H1 (cell line): ENCODE results near the gene MYLK. TPM values are rescaled to one million over a fixed set of nuclear protein-coding genes. Genes with fewer than 3 reads are reported as not detected.

Source experiments
- CTCF ChIA-PET: fragments of 300-600 bp; sonication (Branson Sonifier 250); formaldehyde crosslinking; loops from one replicate; lab custom pipeline; 2021; ENCODE audit not compliant: partially characterized antibody; lab: Charles Lee
- POLR2A ChIA-PET: fragments of 300-600 bp; sonication (Branson Sonifier 250); formaldehyde crosslinking; loops from one replicate; lab custom pipeline; 2021; ENCODE audit warnings: inconsistent platforms; ENCODE audit not compliant: partially characterized antibody; lab: Charles Lee
- DNase-seq, 2 experiments: peaks; one replicate each; pipeline versions ENCODE4 v3.0.0 to v3.0.0-alpha.2; 2010 to 2022; ENCODE audit warnings: low spot score in 2 of 2, low read depth in 1 of 2, mixed read lengths in 1 of 2
- FAIRE-seq: peaks from 2 replicates; lab custom pipeline; 2011; peaks lifted over from hg19 to GRCh38; lab: Jason Lieb, UNC
- H2AFZ ChIP-seq: 2 replicates; pipeline ENCODE4 v1.8.1; 2012; ENCODE audit warnings: low read length, inconsistent platforms
- H2AK5ac ChIP-seq: 2 replicates; pipeline ENCODE4 v1.6.1; 2013; ENCODE audit warnings: low read depth, low read length
- H2BK120ac ChIP-seq: replicated peaks from 2 replicates; pipeline ENCODE3; 2013; ENCODE audit warnings: low read depth, low read length, inconsistent platforms
- H2BK12ac ChIP-seq: 2 replicates; pipeline ENCODE4 v1.6.1; 2013; ENCODE audit warnings: low read depth, low read length
- H2BK15ac ChIP-seq: 2 replicates; pipeline ENCODE4 v1.6.1; 2013; ENCODE audit warnings: low read length
- H2BK20ac ChIP-seq: 2 replicates; pipeline ENCODE4 v1.6.1; 2013; ENCODE audit warnings: low read length
- H2BK5ac ChIP-seq: 2 replicates; pipeline ENCODE4 v1.6.1; 2013; ENCODE audit warnings: low read depth, low read length
- H3K14ac ChIP-seq: 2 replicates; pipeline ENCODE4 v1.6.1; 2013; ENCODE audit warnings: inconsistent platforms; ENCODE audit not compliant: insufficient read length
- H3K18ac ChIP-seq: 2 replicates; pipeline ENCODE4 v1.6.1; 2013; ENCODE audit warnings: low read length; ENCODE audit errors: extremely low read depth
- H3K23ac ChIP-seq: 2 replicates; pipeline ENCODE4 v1.6.1; 2013; ENCODE audit warnings: inconsistent platforms; ENCODE audit not compliant: insufficient read length
- H3K23me2 ChIP-seq: 2 replicates; pipeline ENCODE4 v1.6.1; 2013; ENCODE audit warnings: low read depth, low read length
- H3K27ac ChIP-seq: 2 replicates; pipeline ENCODE4 v1.6.1; 2011; ENCODE audit warnings: low read depth, low read length, inconsistent platforms
- H3K27me3 ChIP-seq, 4 experiments: replicated peaks in 1 of 4; 1 replicate in 1 of 4; 2 replicates in 3 of 4; pipeline versions ENCODE4 v1.6.1 to v1.8.1; 2011 to 2013; ENCODE audit warnings: low read length in 3 of 4, mild to moderate bottlenecking in 3 of 4, inconsistent platforms in 2 of 4, mixed read lengths in 2 of 4, moderate library complexity in 1 of 4; ENCODE audit not compliant: control insufficient read depth in 3 of 4, insufficient read depth in 3 of 4; ENCODE audit errors: extremely low read depth in 1 of 4
- H3K36me3 ChIP-seq, 4 experiments: 2 replicates each; pipeline versions ENCODE4 v1.6.1 to v1.8.1; 2011 to 2013; ENCODE audit warnings: mild to moderate bottlenecking in 4 of 4, low read length in 3 of 4, moderate library complexity in 2 of 4, control low read depth in 1 of 4, inconsistent platforms in 1 of 4; ENCODE audit not compliant: insufficient read depth in 4 of 4, control insufficient read depth in 2 of 4
- H3K4ac ChIP-seq: replicated peaks from 2 replicates; pipeline ENCODE3; 2013; ENCODE audit warnings: low read length, low read depth, mixed read lengths, inconsistent platforms; ENCODE audit not compliant: insufficient read length
- H3K4me1 ChIP-seq, 4 experiments: replicated peaks in 1 of 4; 1 replicate in 1 of 4; 2 replicates in 3 of 4; pipeline versions ENCODE4 v1.6.1 to v1.8.1; 2011 to 2013; ENCODE audit warnings: low read length in 3 of 4, inconsistent platforms in 2 of 4, mixed read lengths in 1 of 4; ENCODE audit not compliant: insufficient read depth in 4 of 4, control insufficient read depth in 3 of 4
- H3K4me2 ChIP-seq, 2 experiments: 2 replicates each; pipeline versions ENCODE4 v1.6.1 to v1.8.1; 2011 to 2013; ENCODE audit warnings: low read depth in 2 of 2, low read length in 2 of 2, control low read depth in 1 of 2, inconsistent platforms in 1 of 2, mild to moderate bottlenecking in 1 of 2; ENCODE audit not compliant: insufficient read depth in 1 of 2
- H3K4me3 ChIP-seq, 4 experiments: fragments of 200-600, 300-600 bp in 1 of 4; sonication (generic), shearing (Covaris generic), sonication (Bioruptor Twin) in 1 of 4; 2 replicates each; pipeline versions ENCODE4 v1.5.1 to v1.8.1; 2011 to 2016; ENCODE audit warnings: low read length in 4 of 4, low read depth in 3 of 4, control low read depth in 2 of 4, inconsistent platforms in 2 of 4, mild to moderate bottlenecking in 2 of 4, mixed read lengths in 1 of 4, moderate library complexity in 1 of 4; ENCODE audit not compliant: insufficient read depth in 2 of 4; ENCODE audit errors: extremely low read depth in 1 of 4
- H3K56ac ChIP-seq: replicated peaks from 2 replicates; pipeline ENCODE3; 2013; ENCODE audit warnings: low read depth, mild to moderate bottlenecking, mixed read lengths, low read length, inconsistent platforms; ENCODE audit not compliant: insufficient read length
- H3K79me1 ChIP-seq: 2 replicates; pipeline ENCODE4 v1.6.1; 2013; ENCODE audit warnings: low read depth, low read length, control low read depth
- H3K79me2 ChIP-seq, 2 experiments: 2 replicates each; pipeline versions ENCODE4 v1.6.1 to v1.8.1; 2012 to 2013; ENCODE audit warnings: low read length in 2 of 2, mild to moderate bottlenecking in 2 of 2, inconsistent platforms in 1 of 2; ENCODE audit not compliant: insufficient read depth in 2 of 2, control insufficient read depth in 1 of 2
- H3K9ac ChIP-seq, 4 experiments: replicated peaks in 1 of 4; 1 replicate in 1 of 4; 2 replicates in 3 of 4; pipeline versions ENCODE4 v1.6.1 to v1.8.1; 2011 to 2013; ENCODE audit warnings: low read depth in 3 of 4, low read length in 3 of 4, control low read depth in 2 of 4, mild to moderate bottlenecking in 2 of 4, moderate library complexity in 2 of 4, inconsistent platforms in 1 of 4; ENCODE audit errors: extremely low read depth in 1 of 4
- H3K9me3 ChIP-seq, 2 experiments: 2 replicates each; pipeline versions ENCODE4 v1.6.1 to v1.8.1; 2012 to 2013; ENCODE audit warnings: mild to moderate bottlenecking in 2 of 2, moderate library complexity in 2 of 2, control low read depth in 1 of 2, inconsistent platforms in 1 of 2, low read depth in 1 of 2, low read length in 1 of 2, mixed read lengths in 1 of 2; ENCODE audit not compliant: insufficient read depth in 2 of 2
- H4K20me1 ChIP-seq, 2 experiments: replicated peaks in 1 of 2; 2 replicates each; pipeline versions ENCODE3 to v1.8.1; 2011 to 2013; ENCODE audit warnings: inconsistent platforms in 2 of 2, low read length in 2 of 2, mild to moderate bottlenecking in 1 of 2; ENCODE audit not compliant: insufficient read depth in 2 of 2, control insufficient read depth in 1 of 2
- H4K5ac ChIP-seq: 2 replicates; pipeline ENCODE4 v1.6.1; 2013; ENCODE audit warnings: low read length, low read depth, mixed read lengths, inconsistent platforms; ENCODE audit not compliant: insufficient read length
- H4K8ac ChIP-seq: 2 replicates; pipeline ENCODE4 v1.8.0; 2013; ENCODE audit warnings: mild to moderate bottlenecking, moderate library complexity, low read length, inconsistent platforms; ENCODE audit not compliant: insufficient read depth; ENCODE audit errors: extremely low read depth
- H4K91ac ChIP-seq: replicated peaks from 2 replicates; pipeline ENCODE3; 2013; ENCODE audit warnings: low read length, mixed read lengths, inconsistent platforms; ENCODE audit not compliant: insufficient read length
- BCL11A ChIP-seq, 2 experiments: IDR thresholded peaks; one replicate each; pipeline ENCODE4 v1.6.1; 2011; ENCODE audit warnings: low read depth in 2 of 2, low read length in 2 of 2, mild to moderate bottlenecking in 2 of 2
- BRCA1 ChIP-seq: IDR thresholded peaks from 2 replicates; pipeline ENCODE4 v1.6.1; 2012; ENCODE audit warnings: low read depth, low read length, improper control_type of control experiment
- CBX8 ChIP-seq: fragments of 300-800, 300-1000 bp; sonication (generic); IDR thresholded peaks from 2 replicates; pipeline ENCODE4 v1.7.1; 2016; ENCODE audit warnings: low read depth, low read length, borderline replicate concordance
- EZH2 ChIP-seq: fragments of 200-600 bp; sonication (generic); IDR thresholded peaks from 2 replicates; pipeline ENCODE4 v1.7.1; 2012; ENCODE audit warnings: low read depth, mild to moderate bottlenecking, moderate library complexity, low read length, inconsistent platforms; ENCODE audit not compliant: severe bottlenecking
- JUND ChIP-seq: IDR thresholded peaks from 2 replicates; pipeline ENCODE4 v1.6.1; 2011; ENCODE audit warnings: mild to moderate bottlenecking, improper control_type of control experiment, low read length
- NRF1 ChIP-seq: IDR thresholded peaks from 2 replicates; pipeline ENCODE4 v1.6.1; 2011; ENCODE audit warnings: mild to moderate bottlenecking, low read depth, low read length, improper control_type of control experiment
- PHF8 ChIP-seq: fragments of 200-600 bp; sonication (generic); conservative IDR thresholded peaks from 2 replicates; pipeline ENCODE4 v1.7.1; 2012; ENCODE audit warnings: low read depth, mild to moderate bottlenecking, inconsistent platforms, low read length, moderate library complexity
- POU5F1 ChIP-seq: IDR thresholded peaks from 2 replicates; pipeline ENCODE4 v1.6.1; 2011; ENCODE audit warnings: low read depth, mild to moderate bottlenecking, low read length, moderate library complexity
- RFX5 ChIP-seq: IDR thresholded peaks from 2 replicates; pipeline ENCODE4 v1.6.1; 2011; ENCODE audit warnings: low read depth, low read length, improper control_type of control experiment, borderline replicate concordance
- RXRA ChIP-seq: IDR thresholded peaks from 2 replicates; pipeline ENCODE4 v1.6.1; 2011; ENCODE audit warnings: low read depth, mild to moderate bottlenecking, low read length, moderate library complexity; ENCODE audit not compliant: insufficient read depth
- SIX5 ChIP-seq: IDR thresholded peaks from 2 replicates; pipeline ENCODE4 v1.6.1; 2011; ENCODE audit warnings: mild to moderate bottlenecking, low read depth, low read length
- TAF7 ChIP-seq: optimal IDR thresholded peaks from 2 replicates; pipeline ENCODE3; 2011; ENCODE audit warnings: low read depth, mild to moderate bottlenecking, inconsistent platforms, low read length, moderate library complexity, borderline replicate concordance
- TBP ChIP-seq: IDR thresholded peaks from 2 replicates; pipeline ENCODE4 v1.6.1; 2011; ENCODE audit warnings: low read depth, low read length, improper control_type of control experiment
- TCF12 ChIP-seq: IDR thresholded peaks from 2 replicates; pipeline ENCODE4 v1.6.1; 2011; ENCODE audit warnings: low read depth, mild to moderate bottlenecking, low read length
- WGBS, 2 experiments: shearing (Covaris generic) in 1 of 2; methylation state at CpG; one replicate each; pipeline versions ENCODE4 v1.1.6 to v1.1.7; 2013 to 2015; ENCODE audit warnings: low lambda C conversion rate in 2 of 2, mixed read lengths in 2 of 2, inconsistent platforms in 1 of 2, low coverage in 1 of 2, missing lambda C conversion rate in 1 of 2; ENCODE audit not compliant: insufficient replicate concordance in 2 of 2, insufficient coverage in 1 of 2, insufficient read length in 1 of 2; ENCODE audit errors: extremely low coverage in 1 of 2, missing lambda C conversion rate in 1 of 2; 5-methylcytosine and 5-hydroxymethylcytosine counted together
- polyA plus RNA-seq, 7 experiments: library from polyadenylated mRNA; depleted of rRNA in 3 of 7; stranded (reverse) in 5 of 7; unstranded in 2 of 7; fragments of >200 nt in 5 of 7; fragments of 200-250 nt in 2 of 7; gene quantifications; 1 replicate in 5 of 7; 2 replicates in 1 of 7; 4 replicates in 1 of 7; pipeline versions ENCODE4 v1.2.1 to v1.2.3, GENCODE V29; 2011 to 2013; ENCODE audit warnings: missing spikeins in 2 of 7, mixed read lengths in 2 of 7
- total RNA-seq: library from RNA; stranded (reverse); fragmentation: NEBNext Ultra II Directional; extraction: Animal tissue kit (Norgen Biotek cat#: 25700); gene quantifications from 2 replicates; pipeline ENCODE4 v1.2.1, GENCODE V29; 2021

Gene MYLK
- total and polyA plus RNA-seq, 2 of the 8 experiments (the other 6 are each of a cell fraction or from before 2014, with no cell fraction given): 11.6 to 21.3 TPM

GRCh38 chr3:123679712-123680386, 204.3 kb downstream of the MYLK start:
- no peak overlapping the region for H3K27ac ChIP-seq
- POLR2A ChIA-PET: interaction anchor here (1.1 kb wide), 1 partner anchor 14 kb away, joined by 3 read pairs; no protein-coding TSS in a partner anchor
- no peak overlapping the region for H3K56ac ChIP-seq
- no peak overlapping the region for H3K4me3 ChIP-seq
- H3K4me1 ChIP-seq: peaks cover 0 to 7% (median 1%) of the 10 kb centered on the region in 4 experiments; a peak in 1 of 7 replicates
- no peaks in the 10 kb centered on the region for H4K20me1 ChIP-seq
- no peak overlapping the region for H4K5ac ChIP-seq
- H2BK15ac ChIP-seq: no peak overlapping the region
- no peak overlapping the region for H2AK5ac ChIP-seq
- peaks cover 0 to 3% (median 0%) of the 10 kb centered on the region in 4 experiments; a peak in 1 of 8 replicates for H3K36me3 ChIP-seq
- no peaks in the 10 kb centered on the region for H3K27me3 ChIP-seq
- no peak overlapping the region for H3K4me2 ChIP-seq
- H3K23ac ChIP-seq: no peak overlapping the region
- H3K4ac ChIP-seq: no peak overlapping the region
- no peak overlapping the region for H3K18ac ChIP-seq
- no peak overlapping the region for H2AFZ ChIP-seq
- no peaks in the 10 kb centered on the region for H3K79me1 ChIP-seq
- H4K91ac ChIP-seq: no peak overlapping the region
- H3K9ac ChIP-seq: no peak overlapping the region
- no peaks in the 10 kb centered on the region for H3K79me2 ChIP-seq
- H3K23me2 ChIP-seq: no peaks in the 10 kb centered on the region
- H3K9me3 ChIP-seq: no peaks in the 10 kb centered on the region; a peak in 1 of 4 replicates
- H2BK12ac ChIP-seq: no peak overlapping the region
- no peak overlapping the region for H2BK5ac ChIP-seq
- CTCF ChIA-PET: interaction anchor here (1.0 to 51.6 kb wide), 5 partner anchors 8 to 45 kb away, joined by 3 to 1463 read pairs (median 4); no protein-coding TSS in a partner anchor
- no peak overlapping the region for H3K14ac ChIP-seq
- H2BK20ac ChIP-seq: no peak overlapping the region
- 79% methylated on average over 8 of the region's 8 CpGs; no CpG with 5 or more reads in 1 of the 2 experiments for WGBS, 2 experiments
- H4K8ac ChIP-seq: no peak overlapping the region
- no peak for FAIRE-seq
- no peak for DNase-seq
- no peak overlapping the region for H2BK120ac ChIP-seq
- TF ChIP-seq RFX5 (no peak), PHF8 (no peak), SIX5 (no peak), NRF1 (no peak), CBX8 (no peak), POU5F1 (no peak), RXRA (no peak), BCL11A (IDR thresholded peaks at IDR 0.05; ENCODE audit: low read depth in 2 of 2, low read length in 2 of 2) (no peak), TCF12 (no peak), BRCA1 (no peak), TBP (no peak), TAF7 (no peak), EZH2 (no peak), JUND (no peak)
